WI38 (cell line): ENCODE data around the gene CST11.

Experiments
- H3K4me3 ChIP-seq: 2 replicates; pipeline ENCODE4 v1.5.1; 2011; ENCODE audit warnings: low read depth, mild to moderate bottlenecking, control low read depth, low read length
- CTCF ChIP-seq: IDR thresholded peaks from 2 replicates; pipeline ENCODE4 v1.5.1; 2012; ENCODE audit warnings: low read depth, mild to moderate bottlenecking, control low read depth, low read length

Gene CST11

GRCh38 chr20:23461180-23461579 lies 8.5 kb upstream of the CST11 start:
- no peak for TF ChIP-seq CTCF
- no peak overlapping the region for H3K4me3 ChIP-seq

GRCh38 chr20:23459461-23460150 lies 6.9 kb upstream of the CST11 start:
- H3K4me3 ChIP-seq, result no peak overlapping the region
- TF ChIP-seq CTCF, result no peak

- no peak overlapping the region for H3K4me3 ChIP-seq
- TF ChIP-seq CTCF, result no peak
Measured at GRCh38 chr20:23456873-23457272, 4.2 kb upstream of the CST11 start.

- TF ChIP-seq CTCF, result no peak
- H3K4me3 ChIP-seq, result no peak overlapping the region
Measured at GRCh38 chr20:23456409-23456808, 3.7 kb upstream of the CST11 start.

- TF ChIP-seq CTCF, result no peak
- H3K4me3 ChIP-seq, result no peak overlapping the region
Measured at GRCh38 chr20:23455639-23456038, 3.0 kb upstream of the CST11 start.

GRCh38 chr20:23454816-23455215 lies 2.1 kb upstream of the CST11 start:
- no peak overlapping the region for H3K4me3 ChIP-seq
- TF ChIP-seq CTCF, result no peak

- H3K4me3 ChIP-seq, result no peak overlapping the region
- TF ChIP-seq CTCF, result no peak
Measured at GRCh38 chr20:23453549-23454543, 1.2 kb upstream of the CST11 start.
